Esophagus squamous epithelium (tissue), 5 donors: ENCODE data around the gene COL23A1. TPM values are rescaled to one million over a fixed set of nuclear protein-coding genes. Genes with fewer than 3 reads are reported as not detected.
"Not testable (repeated sequence)": the region's sequence is repeated elsewhere in the genome, so short reads cannot be mapped to it uniquely, and the experiment has no call there.

Experiments
- DNase-seq: peaks from one replicate; lab custom pipeline; 2025; lab: John Stamatoyannopoulos, UW
- H3K27ac ChIP-seq, 4 donors: fragments of 200-600 bp; sonication (generic); one replicate each; pipeline ENCODE4 v1.5.1; 2016 to 2019; ENCODE audit warnings: mild to moderate bottlenecking in 1 of 4
- H3K27me3 ChIP-seq, 4 donors: fragments of 200-600 bp; sonication (generic); 1 replicate in 3 of 4; 2 replicates in 1 of 4; pipeline versions ENCODE4 v1.5.1 to v1.6.0; 2017 to 2021; ENCODE audit warnings: antibody characterized with exemption in 1 of 4
- H3K36me3 ChIP-seq, 3 donors: fragments of 200-600 bp; sonication (generic); one replicate each; pipeline ENCODE4 v1.5.1; 2016 to 2019
- H3K4me1 ChIP-seq, 3 donors: fragments of 200-600 bp; sonication (generic); one replicate each; pipeline ENCODE4 v1.5.1; 2017 to 2019
- H3K4me3 ChIP-seq, 4 donors: fragments of 200-600 bp; sonication (generic); 1 replicate in 3 of 4; 2 replicates in 1 of 4; pipeline ENCODE4 v1.5.1; 2016 to 2019; ENCODE audit warnings: mild to moderate bottlenecking in 2 of 4, moderate library complexity in 1 of 4
- H3K9me3 ChIP-seq, 3 donors: fragments of 200-600 bp; sonication (generic); one replicate each; pipeline ENCODE4 v1.5.1; 2016 to 2019
- CTCF ChIP-seq, 6 experiments: fragments of 450-650 bp in 4 of 6; fragments of 200-600 bp in 2 of 6; sonication (generic) in 2 of 6; IDR thresholded peaks; one replicate each; pipeline ENCODE4 v1.5.1; 2016 to 2019; ENCODE audit warnings: antibody characterized with exemption in 6 of 6, mild to moderate bottlenecking in 4 of 6, moderate library complexity in 4 of 6
- POLR2A ChIP-seq, 4 donors: fragments of 450-650 bp; IDR thresholded peaks; one replicate each; pipeline ENCODE4 v1.6.1; 2017; ENCODE audit warnings: antibody characterized with exemption in 4 of 4, mild to moderate bottlenecking in 4 of 4, moderate library complexity in 3 of 4
- WGBS, 2 donors: methylation state at CpG; one replicate each; pipeline ENCODE4 v1.1.5; 2018; 5-methylcytosine and 5-hydroxymethylcytosine counted together
- intact Hi-C: fragments of 100-400 bp; cut with DNase I; formaldehyde crosslinking; loops from one replicate; pipeline ENCODE4 v1.15.0; 2022
- total RNA-seq, 4 donors: library from RNA; depleted of rRNA; stranded (reverse); fragments of >200 nt; gene quantifications; one replicate each; pipeline ENCODE4 v1.1.0, GENCODE V29; 2016
- donor health status: DM: yes; HTN: yes; CAD: no.

The COL23A1 gene
- total RNA-seq, 4 donors from 2014 or later = 0.41 to 1.5 (median 0.44) TPM; not detected in 1

GRCh38 chr5:178306430-178307225 lies 283.6 kb downstream of the COL23A1 start:
- WGBS, 2 donors = 77 to 86% methylated on average over 10 to 12 of the region's 23 CpGs
- no peak for DNase-seq
- Histone ChIP-seq H3K9me3 (no peaks in the 10 kb centered on the region), H3K27me3 (peaks cover 0 to 46% (median 0%) of the 10 kb centered on the region in 4 donors), H3K4me1 (no peaks in the 10 kb centered on the region), H3K36me3 (no peaks in the 10 kb centered on the region), H3K27ac (no peak overlapping the region), H3K4me3 (no peak overlapping the region)
- intact Hi-C loops = no loop called here
- TF ChIP-seq POLR2A (IDR thresholded peaks at IDR 0.05) (no peak), CTCF (IDR thresholded peaks at IDR 0.05) (no peak)

GRCh38 chr5:178305801-178306200 lies 284.4 kb downstream of the COL23A1 start:
- intact Hi-C loops = no loop called here
- Histone ChIP-seq H3K4me3 (no peak overlapping the region), H3K27me3 (peaks cover 0 to 52% (median 0%) of the 10 kb centered on the region in 4 donors), H3K9me3 (no peaks in the 10 kb centered on the region), H3K27ac (no peak overlapping the region), H3K4me1 (no peaks in the 10 kb centered on the region), H3K36me3 (no peaks in the 10 kb centered on the region)
- WGBS, 2 donors = 76 to 83% methylated on average over 15 of the region's 15 CpGs
- no peak for TF ChIP-seq CTCF (IDR thresholded peaks at IDR 0.05)
- TF ChIP-seq POLR2A (IDR thresholded peaks at IDR 0.05) = no peak
- no peak for DNase-seq

GRCh38 chr5:178304761-178305645 lies 285.2 kb downstream of the COL23A1 start:
- intact Hi-C loops = no loop called here
- Histone ChIP-seq H3K4me3 (no peak overlapping the region), H3K27ac (no peak overlapping the region), H3K4me1 (no peaks in the 10 kb centered on the region), H3K9me3 (no peaks in the 10 kb centered on the region), H3K36me3 (no peaks in the 10 kb centered on the region), H3K27me3 (peaks cover 0 to 60% (median 0%) of the 10 kb centered on the region in 4 donors)
- DNase-seq = no peak
- TF ChIP-seq POLR2A (IDR thresholded peaks at IDR 0.05) = no peak
- TF ChIP-seq CTCF (IDR thresholded peaks at IDR 0.05) = no peak
- 81 to 84% methylated on average over 13 to 17 of the region's 17 CpGs for WGBS, 2 donors

GRCh38 chr5:178304016-178304415 lies 286.2 kb downstream of the COL23A1 start:
- H3K9me3 ChIP-seq = no peaks in the 10 kb centered on the region
- no peaks in the 10 kb centered on the region for H3K4me1 ChIP-seq
- no peak for DNase-seq
- WGBS, 2 donors = 64 to 76% methylated on average over 4 to 5 of the region's 12 CpGs
- H3K27me3 ChIP-seq = peaks cover 0 to 60% (median 0%) of the 10 kb centered on the region in 4 donors
- H3K4me3 ChIP-seq = no peak overlapping the region
- H3K36me3 ChIP-seq = no peaks in the 10 kb centered on the region
- intact Hi-C loops = no loop called here
- H3K27ac ChIP-seq = no peak overlapping the region
- TF ChIP-seq CTCF (IDR thresholded peaks at IDR 0.05) (no peak), POLR2A (IDR thresholded peaks at IDR 0.05) (no peak)

GRCh38 chr5:178302321-178302720 lies 287.9 kb downstream of the COL23A1 start:
- intact Hi-C loops = not testable (repeated sequence)

More at GRCh38 chr5:178302321-178302720, 287.9 kb downstream of the COL23A1 start:
- not testable (repeated sequence) for H3K9me3 ChIP-seq, H3K27ac ChIP-seq, H3K4me1 ChIP-seq, H3K4me3 ChIP-seq, H3K36me3 ChIP-seq, DNase-seq
- WGBS, 2 donors = 60 to 80% methylated on average over 2 to 3 of the region's 16 CpGs
- peaks cover 0 to 70% (median 0%) of the 10 kb centered on the region in 4 donors for H3K27me3 ChIP-seq
